Measurements from ENCODE around the gene TIMM22.

TIMM22 gene

DNA sequence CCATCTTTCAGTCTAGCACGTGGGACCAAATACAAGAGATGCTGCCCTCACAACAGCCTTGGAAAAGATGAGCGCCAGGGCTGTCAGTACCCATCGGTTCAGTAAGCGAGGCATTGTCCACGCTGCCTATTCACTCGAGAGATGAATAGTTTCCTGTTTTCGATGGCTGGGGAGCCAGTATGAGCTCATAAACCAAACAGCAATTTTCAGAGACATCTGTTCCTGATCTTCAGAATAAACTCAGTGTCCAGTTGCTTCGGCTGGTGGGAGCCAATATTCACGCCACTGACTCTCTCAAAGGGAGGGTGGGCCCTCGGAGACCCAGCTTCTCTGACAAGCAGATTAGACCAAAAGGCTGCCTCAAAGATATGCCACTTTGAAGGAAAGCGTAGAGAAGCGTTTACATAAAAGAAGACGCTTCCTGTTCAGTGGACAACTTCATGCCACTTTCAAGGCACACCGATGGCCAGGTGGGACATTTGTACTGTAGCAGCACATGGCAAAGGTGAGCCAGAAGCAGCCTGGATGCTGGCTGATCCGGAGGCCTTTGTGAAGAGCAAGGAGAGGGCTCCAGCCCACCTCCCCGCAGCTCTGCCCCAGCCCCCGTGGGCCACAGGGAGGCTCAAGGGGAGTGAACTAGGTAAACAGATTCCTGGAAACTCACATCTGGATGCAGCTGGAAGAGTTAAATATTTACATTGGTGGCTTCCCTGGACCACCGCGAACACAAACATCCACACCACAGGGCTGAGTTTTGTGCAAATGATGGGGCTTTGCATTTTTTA is 6.0 kb downstream of the TIMM22 start:
- no peak for DNase-seq

DNA sequence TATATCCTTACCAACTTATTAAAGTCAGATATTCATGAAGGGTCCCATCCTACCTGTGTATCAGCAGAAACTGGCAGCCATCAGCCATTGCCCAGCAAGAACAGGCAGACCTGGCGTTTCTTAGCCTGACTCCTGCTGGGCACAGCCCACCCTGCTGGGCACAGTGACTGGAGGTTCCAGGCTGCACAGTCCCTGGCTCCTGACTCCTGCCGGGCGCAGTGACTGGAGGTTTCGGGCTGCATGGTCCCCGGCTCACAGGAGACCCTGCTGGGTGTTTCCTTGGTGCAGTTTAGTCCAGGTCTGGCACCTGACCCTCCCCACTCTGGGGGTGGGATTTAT is 6.7 kb downstream of the TIMM22 start:
- DNase-seq: no peak

DNA sequence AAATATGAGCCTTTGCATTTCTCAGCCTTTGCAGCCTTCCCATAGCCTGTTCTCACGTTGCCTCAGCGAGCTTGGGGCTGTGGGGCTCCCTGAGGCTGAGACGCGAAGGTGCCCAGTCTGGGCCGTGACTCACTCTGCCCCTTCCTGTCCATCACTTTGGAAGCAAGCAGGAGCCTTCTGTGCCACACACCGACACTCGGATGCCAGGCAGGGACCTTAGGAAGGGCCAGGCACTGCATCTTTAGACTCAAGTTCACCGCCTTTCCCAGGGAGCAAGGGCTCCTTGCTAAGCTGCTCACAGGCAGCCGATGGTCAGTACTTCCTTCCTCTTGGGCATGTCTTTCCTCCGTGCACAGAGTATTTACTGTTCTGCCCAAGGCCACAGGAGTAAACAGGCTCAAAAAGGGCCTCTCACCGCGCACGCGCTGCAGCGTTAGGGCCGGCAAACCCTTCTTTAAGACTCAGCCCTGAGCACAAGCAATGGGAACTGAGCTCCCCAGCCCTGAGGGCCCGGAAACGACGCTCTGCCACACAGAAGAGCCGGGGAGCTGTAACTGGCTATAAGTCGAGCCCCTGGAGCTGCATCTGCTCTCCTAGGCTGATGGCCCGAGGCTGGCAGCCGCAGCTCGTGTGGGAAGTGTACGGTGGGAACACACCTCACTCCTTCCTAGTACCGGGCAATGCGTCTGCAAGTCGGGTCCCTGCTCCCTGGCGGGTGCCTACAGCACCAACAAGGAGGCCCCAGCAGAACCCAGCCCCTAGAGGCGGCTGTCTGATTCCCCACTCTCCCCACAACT is 7.2 kb downstream of the TIMM22 start:
- no peak for DNase-seq

DNA sequence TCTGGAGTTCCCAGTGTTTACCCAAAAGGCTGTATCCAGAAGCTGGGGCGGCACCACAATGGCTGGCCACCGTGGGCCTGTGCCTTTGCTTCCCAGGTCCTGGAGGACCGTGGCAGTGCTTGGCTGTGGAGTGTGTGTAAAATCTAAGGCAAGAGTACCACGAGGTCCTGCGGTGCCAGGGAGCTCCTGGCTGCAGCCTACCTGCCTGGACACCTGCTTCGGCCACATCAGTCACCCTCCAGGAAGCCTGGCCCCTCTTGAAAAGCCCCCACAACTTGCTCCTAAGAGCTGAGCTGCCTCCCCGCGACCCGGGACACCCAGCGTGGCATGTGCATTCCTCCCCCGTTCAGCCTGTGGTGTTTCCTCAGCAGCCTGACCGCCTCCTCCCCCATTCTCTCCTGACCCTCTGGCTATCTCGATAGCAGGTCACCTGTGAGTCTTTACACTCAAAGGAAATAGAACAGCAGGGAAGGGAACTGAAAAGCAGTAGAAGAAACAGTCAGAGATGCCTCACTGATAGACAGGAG is 7.9 kb downstream of the TIMM22 start:
- DNase-seq: no peak

DNA sequence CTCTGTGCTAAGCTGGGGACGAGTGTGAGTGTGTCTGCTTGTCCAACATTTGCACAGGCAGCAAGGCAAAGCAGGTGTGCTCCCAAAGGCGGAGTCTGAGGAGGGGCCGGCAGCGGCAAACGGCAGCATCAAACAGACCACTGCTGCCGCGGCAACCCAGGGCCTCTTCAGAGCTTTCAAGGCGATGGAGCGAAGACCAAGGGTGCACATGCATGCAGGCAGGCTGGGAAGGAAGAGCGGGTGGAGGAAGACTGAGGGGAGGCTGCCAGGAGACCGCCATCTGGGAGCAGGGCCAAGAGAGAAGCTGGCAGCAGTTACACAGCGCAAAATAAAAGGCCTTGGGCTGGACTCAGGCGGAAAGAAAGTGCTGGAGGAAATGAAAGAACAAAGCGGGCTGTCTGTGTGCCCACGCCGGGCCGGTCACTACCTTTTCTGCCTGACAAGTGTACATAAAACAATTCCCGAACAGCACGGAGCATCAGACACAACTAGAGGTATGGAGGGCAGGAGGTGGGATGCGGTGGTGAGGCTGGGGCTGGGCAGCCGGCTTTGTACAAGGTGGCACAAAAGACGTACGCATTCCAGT is 8.5 kb downstream of the TIMM22 start:
- no peak for DNase-seq

DNA sequence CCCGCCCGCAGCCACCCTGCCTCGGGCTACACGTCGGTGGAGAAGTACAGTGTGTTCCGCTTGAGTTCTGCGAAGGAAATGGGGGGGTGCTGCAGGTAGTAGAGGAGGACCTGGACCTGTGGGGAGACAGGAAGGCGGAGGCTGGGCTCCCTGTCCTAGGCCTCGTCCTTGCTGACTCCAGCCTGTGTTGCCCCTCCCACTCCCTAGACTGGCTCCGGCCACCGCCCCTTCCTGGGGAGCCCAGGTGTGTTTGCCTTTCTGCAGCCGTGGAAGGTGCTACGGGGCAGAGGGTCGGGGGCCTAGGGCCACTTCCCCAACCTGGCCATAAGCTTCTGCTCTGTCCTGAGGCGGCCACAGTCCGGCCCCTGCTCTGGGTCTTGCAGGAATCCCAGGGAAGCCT is 9.1 kb downstream of the TIMM22 start:
- no peak for DNase-seq

DNA sequence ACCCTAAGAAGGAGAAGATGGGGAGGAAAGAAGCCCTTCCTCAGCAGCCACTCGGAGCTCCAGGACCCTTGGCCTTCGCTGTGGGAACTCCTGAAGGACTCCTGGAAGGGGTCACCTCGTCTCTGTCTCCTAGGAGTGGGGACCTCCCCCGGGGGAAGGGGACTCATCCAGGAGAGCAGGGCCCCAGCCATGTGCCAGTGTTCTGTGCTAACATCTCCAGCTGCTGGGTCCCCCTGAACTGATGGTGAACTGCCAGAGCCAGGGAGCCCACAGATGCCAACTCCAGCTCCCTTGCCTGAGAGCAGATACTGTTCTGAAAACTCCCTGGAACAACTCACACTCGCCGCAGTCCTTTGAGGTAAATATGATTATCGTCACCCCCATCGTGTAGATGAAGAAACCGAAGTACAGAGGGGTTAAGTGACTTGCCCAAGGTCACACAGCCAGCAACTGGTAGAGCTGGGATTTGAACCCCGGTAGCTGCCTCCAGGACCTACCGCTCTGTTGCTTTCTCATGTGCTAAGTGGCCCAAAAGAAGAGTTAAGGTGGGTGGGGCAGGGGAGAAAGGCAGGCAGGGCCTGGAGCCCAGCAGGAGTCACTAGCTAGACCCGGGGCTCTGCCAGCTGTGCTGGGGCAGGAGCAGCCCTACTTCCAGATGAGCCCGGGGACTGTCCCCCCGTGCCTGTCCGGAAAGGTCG is 10.5 kb downstream of the TIMM22 start:
- no peak for DNase-seq

DNA sequence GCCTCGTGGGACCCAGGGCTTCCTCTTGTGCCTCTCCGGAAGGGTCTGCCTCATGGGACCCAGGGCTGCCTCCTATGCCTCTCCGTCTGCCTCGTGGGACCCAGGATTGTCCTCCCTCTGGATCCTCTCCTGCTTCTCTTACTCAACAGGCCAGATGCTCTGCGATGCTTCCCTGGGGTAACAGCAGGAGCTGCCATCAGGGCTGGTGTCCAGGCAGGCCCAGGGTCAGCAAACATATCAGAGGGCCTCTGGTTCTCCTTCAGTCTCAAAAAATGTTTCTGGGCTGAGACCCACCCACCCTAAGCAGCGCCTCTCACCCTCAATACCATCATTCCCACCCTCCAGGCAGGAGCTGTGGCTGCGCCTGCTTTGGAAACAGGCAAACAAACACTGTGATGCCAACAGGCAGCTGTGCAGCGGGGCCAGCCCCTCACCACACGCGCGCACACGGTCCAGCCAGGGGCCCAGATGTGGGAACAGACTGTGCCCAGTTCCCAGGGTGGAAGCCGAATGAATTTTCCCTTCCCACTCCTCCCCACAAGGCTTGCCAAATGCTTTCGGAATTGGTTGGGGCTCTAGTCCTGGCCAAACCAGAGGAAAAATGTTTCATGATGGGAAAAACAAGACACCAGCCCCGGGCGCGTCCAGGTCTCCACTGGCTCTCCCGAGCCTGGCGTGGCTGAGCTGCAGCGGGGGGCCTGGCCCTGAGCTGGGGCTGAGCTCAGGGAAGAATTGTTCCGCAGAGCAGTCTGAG is 11.3 kb downstream of the TIMM22 start:
- no peak for DNase-seq

DNA sequence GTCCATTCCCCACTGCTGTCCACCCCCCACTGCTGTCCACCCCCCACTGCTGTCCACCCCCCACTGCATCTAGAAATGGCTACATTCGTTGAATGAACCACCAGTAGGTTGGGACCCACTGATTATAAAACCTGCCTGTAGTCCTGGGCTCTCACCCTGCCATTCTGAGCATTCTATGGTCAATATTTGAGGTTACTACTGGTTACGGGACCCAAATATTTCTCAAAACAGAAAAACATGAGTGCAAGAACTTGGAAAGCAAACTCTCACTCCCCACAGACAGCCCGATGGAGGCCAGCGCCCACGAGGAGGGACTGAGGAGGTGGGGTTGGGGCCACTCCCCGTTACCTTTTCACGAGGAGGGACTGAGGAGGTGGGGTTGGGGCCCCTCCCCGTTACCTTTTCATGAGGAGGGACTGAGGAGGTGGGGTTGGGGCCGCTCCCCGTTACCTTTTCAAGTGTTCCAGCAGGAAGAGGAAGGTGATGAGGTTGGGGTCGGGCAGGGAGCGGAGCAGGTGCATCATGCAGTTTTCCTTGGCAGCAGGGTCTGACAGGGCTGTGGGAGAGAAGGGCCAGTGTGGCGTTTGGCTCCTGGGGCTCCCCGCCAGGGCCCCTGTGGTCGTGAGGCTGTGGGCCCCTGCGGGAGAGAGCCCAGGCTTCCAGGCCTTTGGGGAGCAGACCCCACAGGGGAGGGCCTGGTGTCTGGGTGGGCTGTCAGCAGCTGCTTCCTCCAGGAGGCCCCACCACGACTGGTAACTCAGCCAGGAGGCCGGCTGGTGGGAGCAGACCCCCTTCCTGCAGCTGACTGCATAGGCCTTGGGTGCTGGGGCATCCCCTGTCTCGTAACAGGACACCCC is 12.5 kb downstream of the TIMM22 start:
- DNase-seq: no peak

DNA sequence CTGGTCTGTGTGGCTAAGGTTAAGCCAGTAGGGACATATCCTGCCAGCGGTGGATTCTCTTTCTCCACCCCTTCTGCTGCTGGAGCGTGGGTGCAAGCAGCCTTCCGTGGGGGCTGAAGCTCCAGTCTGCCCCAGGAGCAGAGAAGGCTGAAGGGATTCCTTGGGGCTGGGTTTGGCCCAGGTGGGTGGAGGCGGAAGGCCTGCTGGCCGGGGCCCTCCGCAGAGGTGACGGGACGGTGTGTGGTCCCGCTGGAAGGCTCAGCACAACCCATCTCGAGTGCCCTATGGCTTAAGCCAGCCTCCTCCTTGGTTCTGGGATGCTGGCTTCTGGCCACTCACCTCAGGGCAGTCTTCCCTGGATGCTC is 13.1 kb downstream of the TIMM22 start:
- DNase-seq: no peak

DNA sequence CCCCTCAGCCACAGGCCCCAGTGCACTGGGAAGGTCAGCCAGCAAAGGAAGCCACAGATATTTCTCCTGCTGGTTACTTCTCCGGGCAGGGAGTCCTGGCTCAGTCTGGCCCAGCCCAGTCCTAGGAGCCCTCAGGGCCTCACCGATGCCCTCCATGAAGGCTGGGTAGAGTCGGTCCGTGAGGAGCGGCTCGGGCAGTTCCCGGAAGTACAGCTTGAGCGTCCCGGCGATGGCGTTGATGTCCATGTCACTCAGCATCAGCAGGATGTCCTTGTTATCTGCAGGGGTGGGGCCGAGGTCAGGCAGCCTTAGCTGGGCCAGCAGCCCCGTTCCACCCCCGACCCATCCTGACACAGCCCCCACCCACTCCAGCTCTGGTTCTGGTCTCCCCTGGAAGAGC is 13.7 kb downstream of the TIMM22 start:
- DNase-seq: no peak

DNA sequence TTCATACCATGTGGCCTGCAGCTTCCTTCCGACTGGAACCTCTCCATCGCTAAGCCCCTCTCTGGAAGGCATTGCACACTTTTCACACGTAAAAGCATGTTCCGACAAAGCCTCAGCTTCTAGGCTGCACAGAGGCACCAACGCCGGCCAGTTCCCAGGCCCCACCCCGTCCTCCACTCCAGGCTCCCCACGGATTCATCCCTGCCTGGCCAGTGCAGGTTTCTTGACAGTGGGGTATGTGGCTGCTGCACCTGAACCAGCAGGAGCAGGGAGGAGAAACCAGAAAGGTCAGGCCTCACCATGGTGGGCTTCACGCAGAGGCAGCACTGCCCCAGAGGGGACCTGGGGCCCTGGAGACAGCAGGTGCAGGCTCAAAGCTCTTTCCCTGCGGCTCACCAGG is 14.2 kb downstream of the TIMM22 start:
- DNase-seq: no peak

DNA sequence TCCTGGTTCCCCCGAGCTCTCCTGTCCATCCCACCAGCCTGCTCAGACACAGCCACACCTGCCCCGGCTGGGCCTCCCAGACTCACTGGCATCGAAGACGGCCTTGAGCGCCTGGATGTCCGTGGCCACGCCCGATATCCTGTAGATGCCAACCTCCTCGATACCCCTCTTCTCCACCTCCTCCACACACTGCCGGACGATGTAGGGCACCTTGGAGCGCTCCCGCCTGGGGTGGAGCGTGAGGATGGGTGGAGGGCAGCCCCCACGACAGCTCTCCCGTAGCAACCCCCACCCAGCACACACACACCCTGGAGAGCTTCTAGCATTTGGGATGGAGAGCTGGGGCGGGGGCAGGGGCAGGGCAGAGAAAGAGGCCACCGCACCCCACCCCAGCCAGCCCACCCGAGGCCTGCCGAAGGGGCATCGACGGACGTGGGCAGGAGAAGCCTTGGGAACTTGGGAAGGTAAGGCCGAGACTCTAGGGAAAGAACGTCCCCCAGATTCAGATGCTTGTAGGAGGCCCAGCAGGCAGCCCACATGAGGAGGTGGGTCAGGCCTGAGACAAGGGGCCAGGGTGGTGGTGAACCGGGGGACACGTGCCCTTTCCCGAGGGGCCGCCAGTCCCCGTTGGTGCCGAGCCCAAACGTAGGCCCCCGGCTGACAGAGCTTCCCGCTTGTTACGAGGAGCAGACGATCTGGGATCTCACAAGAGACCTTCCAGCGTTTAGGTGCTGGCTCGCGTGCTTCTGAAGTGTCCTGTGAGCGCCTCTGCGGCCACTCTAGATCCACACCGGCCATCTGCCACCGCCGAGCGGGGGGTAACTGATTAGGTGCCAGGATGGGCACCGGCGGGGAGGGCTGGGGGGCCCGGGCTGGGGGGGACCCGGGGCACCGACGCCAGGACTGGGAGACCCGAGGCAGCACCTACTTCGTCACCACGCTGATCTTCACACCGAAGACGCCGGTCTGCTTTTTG is 15.1 kb downstream of the TIMM22 start:
- DNase-seq: no peak

DNA sequence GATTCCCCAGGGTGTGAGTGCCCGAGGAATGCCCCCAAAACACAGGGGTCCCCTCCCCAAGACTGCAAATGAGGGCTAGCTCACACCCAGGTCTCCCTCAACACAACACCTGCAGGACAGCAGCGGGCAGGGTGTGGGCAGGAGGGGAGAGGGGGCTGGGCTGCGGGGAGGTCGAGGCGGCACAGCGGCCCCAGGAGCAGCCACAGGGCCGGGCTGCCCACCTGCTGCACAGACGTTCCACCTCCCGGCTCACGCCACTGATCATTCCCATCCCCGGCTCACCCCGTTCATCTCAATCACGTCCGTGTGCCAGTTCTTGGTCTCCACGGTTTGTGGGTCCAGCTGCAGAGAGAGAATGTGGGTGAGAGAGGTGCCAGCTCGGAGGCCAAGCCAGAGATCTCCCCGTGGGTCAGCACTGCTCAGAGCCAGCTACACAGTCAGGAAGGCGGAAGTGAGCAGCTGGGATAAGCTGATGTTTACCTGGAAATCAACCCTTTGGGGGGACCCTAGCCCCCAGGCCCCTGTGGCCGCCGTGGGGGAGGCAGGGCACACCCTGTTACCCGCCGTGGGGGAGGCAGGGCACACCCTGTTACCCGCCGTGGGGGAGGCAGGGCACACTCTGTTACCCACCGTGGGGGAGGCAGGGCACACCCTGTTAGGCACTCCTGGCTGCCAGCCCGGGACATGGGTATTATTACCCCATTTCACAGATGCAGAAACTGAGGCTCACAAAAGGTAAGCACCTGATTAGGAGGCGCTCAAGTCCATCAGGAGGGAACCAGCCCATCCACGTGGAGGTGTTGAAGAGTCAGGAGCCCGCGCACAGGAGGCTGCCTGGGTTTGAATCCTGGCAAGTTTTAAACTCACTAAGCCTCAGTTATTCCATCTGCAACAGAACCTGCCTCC is 16.1 kb downstream of the TIMM22 start:
- DNase-seq: no peak

DNA sequence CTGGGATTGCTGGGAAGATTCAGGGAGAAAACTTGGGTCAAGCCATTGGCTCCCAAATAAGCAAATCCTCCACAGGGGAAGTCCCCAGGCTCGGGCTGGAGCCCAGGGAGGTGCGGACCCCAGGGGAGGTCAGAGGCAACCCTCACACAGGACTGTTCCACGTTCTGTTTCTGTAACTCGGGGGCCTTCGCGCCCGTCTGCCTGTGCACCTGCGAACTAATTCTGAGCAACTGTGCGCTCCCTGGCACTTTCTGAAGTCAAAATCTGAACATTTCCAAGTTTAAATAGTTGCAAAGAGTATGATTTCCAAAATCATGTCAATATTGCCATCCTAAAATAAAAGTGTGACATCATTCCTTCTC is 16.8 kb downstream of the TIMM22 start:
- no peak for DNase-seq

DNA sequence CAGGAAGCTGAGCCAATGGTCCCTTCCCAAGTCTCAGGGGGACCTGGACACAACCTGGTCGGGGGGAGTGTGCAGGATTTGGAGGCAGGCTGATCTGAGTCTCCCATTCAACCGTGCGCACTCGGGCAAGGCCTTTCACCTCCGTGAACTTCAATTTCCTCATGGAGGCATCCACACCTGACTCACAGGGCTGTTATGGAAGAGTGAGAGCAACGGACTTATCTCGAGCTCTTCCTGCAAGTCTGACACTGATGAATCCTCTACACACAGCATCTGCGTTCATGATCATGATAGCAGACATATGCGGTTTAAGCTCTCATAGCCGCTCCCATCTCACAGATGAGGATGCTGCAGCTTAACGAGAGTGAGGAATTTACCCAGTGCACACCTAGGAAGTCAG is 21.6 kb downstream of the TIMM22 start:
- no peak for DNase-seq

DNA sequence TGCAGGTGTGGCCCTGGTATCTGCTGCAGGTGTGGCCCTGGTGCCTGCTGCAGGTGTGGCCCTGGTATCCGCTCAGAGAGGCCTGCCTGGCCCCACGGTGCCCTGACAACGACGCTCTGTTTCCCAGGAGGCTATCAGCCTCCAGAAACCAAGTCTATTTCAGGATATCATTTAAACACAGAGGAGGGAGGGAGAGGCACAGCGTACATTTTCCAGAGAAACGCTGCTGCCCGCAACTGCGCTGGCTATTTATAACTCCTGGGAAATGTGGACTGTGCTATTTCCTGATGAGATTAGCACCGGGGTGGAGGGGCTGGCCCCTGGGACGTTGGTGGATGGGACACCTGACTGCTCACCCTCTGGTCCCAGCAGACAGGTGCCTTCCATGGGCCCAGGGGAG is 22.5 kb downstream of the TIMM22 start:
- DNase-seq: no peak

DNA sequence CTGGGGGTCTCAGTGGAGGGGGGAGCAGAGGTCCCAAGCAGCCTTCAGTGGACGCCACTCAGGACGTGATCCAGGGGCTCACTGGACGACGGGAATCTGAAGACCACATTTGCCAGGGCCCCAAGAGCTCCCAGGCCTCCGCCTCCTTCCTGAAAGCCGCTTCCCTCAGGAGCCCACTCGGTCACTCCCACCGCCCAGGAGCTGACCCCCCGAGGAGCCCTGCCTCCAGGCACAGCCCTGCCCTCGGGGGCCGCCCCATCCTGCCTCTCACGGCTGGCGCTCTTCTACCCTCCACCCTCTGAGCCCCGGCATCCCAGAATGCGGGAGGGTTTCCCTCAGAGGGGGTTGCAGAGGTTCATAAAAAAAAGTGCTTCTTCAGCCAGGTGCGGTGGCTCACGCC is 24.2 kb downstream of the TIMM22 start:
- DNase-seq: no peak

DNA sequence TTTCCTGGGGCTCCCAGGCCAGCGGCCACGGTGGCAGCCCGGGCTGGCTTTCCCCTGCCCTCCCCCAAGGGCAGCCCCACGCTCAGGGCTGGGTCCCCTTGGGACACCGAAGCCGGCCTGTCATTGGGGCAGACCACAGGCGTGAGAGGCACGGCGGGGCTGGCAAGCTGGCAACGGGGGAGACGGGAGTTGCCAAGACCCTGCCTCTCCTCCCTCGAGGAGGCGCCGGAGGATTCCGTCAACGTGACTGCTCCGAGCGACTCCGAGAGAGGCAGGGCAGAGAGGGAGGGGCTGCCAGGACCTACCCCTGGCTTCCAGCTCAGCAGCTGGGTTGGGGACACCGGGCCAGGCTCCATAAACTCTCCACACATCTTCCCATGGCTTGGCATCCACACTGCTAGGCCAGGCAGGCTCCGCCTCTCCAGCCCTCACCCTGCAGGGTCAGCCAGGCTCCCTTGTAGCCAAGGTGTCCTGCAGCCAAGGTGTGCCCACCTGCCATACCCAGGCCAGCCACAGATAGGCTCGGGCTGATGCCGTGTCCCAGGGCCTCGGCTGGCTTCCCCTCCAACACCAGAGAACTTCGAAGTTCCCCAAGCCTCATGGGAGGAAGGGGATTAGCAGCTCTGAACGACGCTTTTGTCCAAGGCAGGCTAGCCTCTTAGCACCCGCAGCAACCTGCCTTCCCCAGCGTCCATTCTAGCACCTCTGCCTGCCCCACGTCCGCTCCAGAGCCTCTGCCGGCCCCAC is 25.5 kb downstream of the TIMM22 start:
- no peak for DNase-seq
